ENCODE data around the gene TP53INP2.

TP53INP2 gene

DNA sequence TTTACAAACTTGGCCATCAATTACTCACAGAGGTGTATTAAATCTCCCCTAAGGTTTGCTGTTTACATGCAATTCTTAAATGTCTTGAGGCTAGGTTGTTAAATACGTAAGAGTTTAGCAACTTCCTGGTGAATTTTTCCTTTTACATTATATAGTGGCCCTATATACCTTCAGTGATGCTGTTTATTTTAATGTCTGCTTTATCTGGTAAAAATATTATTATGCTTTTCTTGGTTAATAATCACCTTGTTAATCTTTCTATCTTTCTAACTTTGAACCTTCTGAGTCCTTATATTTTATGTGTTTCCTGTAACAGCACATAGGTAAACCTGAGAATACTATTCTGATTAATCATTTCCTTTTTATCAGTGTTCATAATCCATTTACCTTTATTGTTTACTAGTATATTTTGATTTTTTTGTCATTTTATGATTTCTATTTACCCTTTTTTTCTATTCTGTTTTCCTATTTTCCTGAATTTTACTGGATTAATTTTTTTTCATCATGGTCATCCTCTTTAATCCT lies 57.9 kb downstream of the TP53INP2 start:
- no peak for DNase-seq
- H3K9ac ChIP-seq (ENCODE audit: low read length), result no peak overlapping the region
- no peaks in the 10 kb centered on the region for H3F3A ChIP-seq (ENCODE audit: insufficient read depth, low read length)
- no peaks in the 10 kb centered on the region for H3K4me1 ChIP-seq (ENCODE audit: low read length)
- H3K4me2 ChIP-seq (ENCODE audit: low read depth, low read length), result no peak overlapping the region
- no peaks in the 10 kb centered on the region for H3K9me2 ChIP-seq (replicated peaks; ENCODE audit: insufficient read depth, low read length)
- H3K4me3 ChIP-seq (ENCODE audit: low read length), result no peak overlapping the region
- H3K27me3 ChIP-seq (replicated peaks; ENCODE audit: insufficient read depth, low read length), result no peaks in the 10 kb centered on the region
- H3K9me3 ChIP-seq (replicated peaks; ENCODE audit: insufficient read depth, low read length), result no peaks in the 10 kb centered on the region
- no peaks in the 10 kb centered on the region for H4K20me1 ChIP-seq (ENCODE audit: insufficient read depth, low read length)
- H2AFZ ChIP-seq (ENCODE audit: low read length), result no peak overlapping the region
- no peak overlapping the region for H3K27ac ChIP-seq (ENCODE audit: low read length)
- H3K79me2 ChIP-seq (ENCODE audit: low read length), result no peaks in the 10 kb centered on the region
- peaks cover 9% of the 10 kb centered on the region; the same call in 1 of the 2 replicates for H3K36me3 ChIP-seq (replicated peaks; ENCODE audit: insufficient read depth, low read length)
- TF ChIP-seq EZH2phosphoT487 (IDR thresholded peaks at IDR 0.05; ENCODE audit: low read length) (no peak), EZH2 (optimal IDR thresholded peaks at IDR 0.05; ENCODE audit: low read depth, low read length) (no peak)
- TF ChIP-seq, protein P1, sequence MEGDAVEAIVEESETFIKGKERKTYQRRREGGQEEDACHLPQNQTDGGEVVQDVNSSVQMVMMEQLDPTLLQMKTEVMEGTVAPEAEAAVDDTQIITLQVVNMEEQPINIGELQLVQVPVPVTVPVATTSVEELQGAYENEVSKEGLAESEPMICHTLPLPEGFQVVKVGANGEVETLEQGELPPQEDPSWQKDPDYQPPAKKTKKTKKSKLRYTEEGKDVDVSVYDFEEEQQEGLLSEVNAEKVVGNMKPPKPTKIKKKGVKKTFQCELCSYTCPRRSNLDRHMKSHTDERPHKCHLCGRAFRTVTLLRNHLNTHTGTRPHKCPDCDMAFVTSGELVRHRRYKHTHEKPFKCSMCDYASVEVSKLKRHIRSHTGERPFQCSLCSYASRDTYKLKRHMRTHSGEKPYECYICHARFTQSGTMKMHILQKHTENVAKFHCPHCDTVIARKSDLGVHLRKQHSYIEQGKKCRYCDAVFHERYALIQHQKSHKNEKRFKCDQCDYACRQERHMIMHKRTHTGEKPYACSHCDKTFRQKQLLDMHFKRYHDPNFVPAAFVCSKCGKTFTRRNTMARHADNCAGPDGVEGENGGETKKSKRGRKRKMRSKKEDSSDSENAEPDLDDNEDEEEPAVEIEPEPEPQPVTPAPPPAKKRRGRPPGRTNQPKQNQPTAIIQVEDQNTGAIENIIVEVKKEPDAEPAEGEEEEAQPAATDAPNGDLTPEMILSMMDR (IDR thresholded peaks at IDR 0.05; ENCODE audit: low read length), result no peak
